Esophagus muscularis mucosa (tissue), 4 donors: Measurements from ENCODE around the gene CCDC91. TPM values are rescaled to one million over a fixed set of nuclear protein-coding genes. Genes with fewer than 3 reads are reported as not detected.
"Not testable (repeated sequence)": the region's sequence is repeated elsewhere in the genome, so short reads cannot be mapped to it uniquely, and the experiment has no call there.

Experiments
- DNase-seq: peaks from one replicate; pipeline ENCODE4 v3.0.0-alpha.2; 2017; ENCODE audit errors: extremely low spot score
- H3K27ac ChIP-seq, 4 donors: fragments of 200-600 bp; sonication (generic); replicated peaks in 1 of 4; 1 replicate in 3 of 4; 2 replicates in 1 of 4; pipeline ENCODE4 v1.5.1; 2016 to 2019; ENCODE audit warnings: mild to moderate bottlenecking in 1 of 4
- H3K27me3 ChIP-seq, 4 donors: fragments of 200-600 bp; sonication (generic); one replicate each; pipeline versions ENCODE4 v1.5.1 to v1.6.0; 2016 to 2019
- H3K36me3 ChIP-seq, 4 donors: fragments of 200-600 bp; sonication (generic); one replicate each; pipeline ENCODE4 v1.5.1; 2016 to 2019
- H3K4me1 ChIP-seq, 4 donors: fragments of 200-600 bp; sonication (generic); one replicate each; pipeline ENCODE4 v1.5.1; 2016 to 2019
- H3K4me3 ChIP-seq, 4 donors: fragments of 200-600 bp; sonication (generic); 1 replicate in 2 of 4; 2 replicates in 2 of 4; pipeline ENCODE4 v1.5.1; 2016 to 2019; ENCODE audit warnings: mild to moderate bottlenecking in 4 of 4, moderate library complexity in 1 of 4
- H3K9me3 ChIP-seq, 4 donors: fragments of 200-600 bp; sonication (generic); 1 replicate in 3 of 4; 2 replicates in 1 of 4; pipeline ENCODE4 v1.5.1; 2016 to 2019
- CTCF ChIP-seq, 3 experiments: fragments of 200-600 bp in 2 of 3; fragments of 450-650 bp in 1 of 3; sonication (generic) in 2 of 3; IDR thresholded peaks; one replicate each; pipeline ENCODE4 v1.5.1; 2017 to 2019; ENCODE audit warnings: antibody characterized with exemption in 3 of 3, mild to moderate bottlenecking in 2 of 3, moderate library complexity in 1 of 3
- EP300 ChIP-seq: sonication (generic); formaldehyde crosslinking; IDR thresholded peaks from one replicate; pipeline ENCODE4 v1.6.1; 2017; ENCODE audit warnings: antibody characterized with exemption
- POLR2A ChIP-seq: fragments of 450-650 bp; IDR thresholded peaks from one replicate; pipeline ENCODE4 v1.6.1; 2017; ENCODE audit warnings: antibody characterized with exemption, moderate library complexity, mild to moderate bottlenecking, low read depth
- POLR2AphosphoS5 ChIP-seq, 2 donors: sonication (generic); formaldehyde crosslinking; IDR thresholded peaks; one replicate each; pipeline ENCODE4 v1.6.1; 2017; ENCODE audit warnings: antibody characterized with exemption in 2 of 2
- WGBS: methylation state at CpG from one replicate; pipeline ENCODE4 v1.1.5; 2018; 5-methylcytosine and 5-hydroxymethylcytosine counted together
- intact Hi-C: fragments of 100-400 bp; cut with DNase I; formaldehyde crosslinking; loops from one replicate; pipeline ENCODE4 v1.15.1; 2023
- total RNA-seq, 4 donors: library from RNA; depleted of rRNA; stranded (reverse); fragments of >200 nt; gene quantifications; one replicate each; pipeline versions ENCODE4 v1.1.0 to v1.2.1, GENCODE V29; 2016

The CCDC91 gene
- total RNA-seq, 4 donors from 2014 or later: 51.1 to 76.4 (median 59.0) TPM

- intact Hi-C loops: no loop called here
- Histone ChIP-seq H3K9me3 (no peaks in the 10 kb centered on the region), H3K4me3 (no peak overlapping the region), H3K4me1 (peaks cover 0 to 14% (median 3%) of the 10 kb centered on the region in 4 donors), H3K27ac (no peak overlapping the region), H3K36me3 (peaks cover 0 to 2% (median 0%) of the 10 kb centered on the region in 4 donors), H3K27me3 (no peaks in the 10 kb centered on the region)
- no peak for DNase-seq
- WGBS: 84% methylated on average over 3 of the region's 3 CpGs
- TF ChIP-seq POLR2AphosphoS5 (IDR thresholded peaks at IDR 0.05) (no peak), CTCF (IDR thresholded peaks at IDR 0.05) (no peak), EP300 (no peak), POLR2A (no peak)
Measured at GRCh38 chr12:28457785-28458184, 267.5 kb downstream of the CCDC91 start.

DNA sequence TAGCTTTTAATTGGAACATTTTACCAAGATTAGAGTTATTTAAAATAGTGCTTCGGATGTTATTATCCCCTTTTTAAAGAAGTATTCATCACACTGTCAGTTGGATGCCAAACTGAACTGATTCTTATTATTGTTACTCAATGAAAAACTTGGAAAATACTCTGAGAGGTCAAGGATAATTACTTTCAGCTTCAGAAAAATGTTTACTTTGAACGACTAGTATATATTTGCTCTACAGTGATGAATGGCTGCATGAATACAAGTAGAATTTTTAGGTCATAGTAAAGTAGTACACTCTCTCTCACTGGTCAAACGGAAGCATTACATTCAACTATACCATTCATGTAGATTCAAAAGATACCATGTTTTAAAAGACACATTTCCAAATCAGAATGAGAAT lies 269.2 kb downstream of the CCDC91 start:
- TF ChIP-seq POLR2AphosphoS5 (IDR thresholded peaks at IDR 0.05) (no peak), POLR2A (no peak), CTCF (IDR thresholded peaks at IDR 0.05) (no peak), EP300 (no peak)
- no peak overlapping the region for H3K4me3 ChIP-seq
- no peak overlapping the region for H3K27ac ChIP-seq
- no peaks in the 10 kb centered on the region for H3K27me3 ChIP-seq
- H3K36me3 ChIP-seq: peaks cover 0 to 4% (median 0%) of the 10 kb centered on the region in 4 donors
- H3K9me3 ChIP-seq: no peaks in the 10 kb centered on the region
- DNase-seq: no peak
- 36% methylated on average over 3 of the region's 3 CpGs for WGBS
- peaks cover 0 to 14% (median 3%) of the 10 kb centered on the region in 4 donors for H3K4me1 ChIP-seq
- intact Hi-C loops: no loop called here

- TF ChIP-seq POLR2AphosphoS5 (IDR thresholded peaks at IDR 0.05): no peak
- no peak for TF ChIP-seq POLR2A
- no peak for TF ChIP-seq CTCF (IDR thresholded peaks at IDR 0.05)
- no peak for TF ChIP-seq EP300
Measured at GRCh38 chr12:28460420-28461130, 270.3 kb downstream of the CCDC91 start.

GRCh38 chr12:28463396-28463795 lies 273.1 kb downstream of the CCDC91 start:
- no peaks in the 10 kb centered on the region for H3K27me3 ChIP-seq
- H3K9me3 ChIP-seq: no peaks in the 10 kb centered on the region
- intact Hi-C loops: no loop called here
- peaks cover 0 to 10% (median 0%) of the 10 kb centered on the region in 4 donors for H3K4me1 ChIP-seq
- no peak for TF ChIP-seq POLR2AphosphoS5 (IDR thresholded peaks at IDR 0.05)
- no peak for TF ChIP-seq EP300
- TF ChIP-seq CTCF (IDR thresholded peaks at IDR 0.05): no peak
- no peak for TF ChIP-seq POLR2A
- no peak for DNase-seq
- peaks cover 0 to 4% (median 0%) of the 10 kb centered on the region in 4 donors for H3K36me3 ChIP-seq
- H3K4me3 ChIP-seq: no peak overlapping the region
- no peak overlapping the region for H3K27ac ChIP-seq

More at GRCh38 chr12:28460420-28461130, 270.3 kb downstream of the CCDC91 start:
- H3K27me3 ChIP-seq: no peaks in the 10 kb centered on the region
- WGBS: 92% methylated on average over 2 of the region's 2 CpGs
- no peak for DNase-seq
- H3K4me1 ChIP-seq: peaks cover 0 to 14% (median 3%) of the 10 kb centered on the region in 4 donors
- H3K27ac ChIP-seq: no peak overlapping the region
- H3K9me3 ChIP-seq: no peaks in the 10 kb centered on the region
- peaks cover 0 to 4% (median 0%) of the 10 kb centered on the region in 4 donors for H3K36me3 ChIP-seq
- intact Hi-C loops: no loop called here
- no peak overlapping the region for H3K4me3 ChIP-seq

- DNase-seq, intact Hi-C loops: not testable (repeated sequence)
Measured at GRCh38 chr12:28471762-28472161, 281.5 kb downstream of the CCDC91 start.

GRCh38 chr12:28476206-28476605 lies 285.9 kb downstream of the CCDC91 start:
- H3K4me3 ChIP-seq, H3K27ac ChIP-seq, H3K36me3 ChIP-seq, DNase-seq, H3K9me3 ChIP-seq, H3K4me1 ChIP-seq, intact Hi-C loops, H3K27me3 ChIP-seq: not testable (repeated sequence)
- 92% methylated on average over 3 of the region's 3 CpGs for WGBS

More at GRCh38 chr12:28471762-28472161, 281.5 kb downstream of the CCDC91 start:
- WGBS: 95% methylated on average over 9 of the region's 9 CpGs
- H3K27ac ChIP-seq, H3K9me3 ChIP-seq, H3K4me1 ChIP-seq, H3K27me3 ChIP-seq, H3K4me3 ChIP-seq, H3K36me3 ChIP-seq: not testable (repeated sequence)

DNA sequence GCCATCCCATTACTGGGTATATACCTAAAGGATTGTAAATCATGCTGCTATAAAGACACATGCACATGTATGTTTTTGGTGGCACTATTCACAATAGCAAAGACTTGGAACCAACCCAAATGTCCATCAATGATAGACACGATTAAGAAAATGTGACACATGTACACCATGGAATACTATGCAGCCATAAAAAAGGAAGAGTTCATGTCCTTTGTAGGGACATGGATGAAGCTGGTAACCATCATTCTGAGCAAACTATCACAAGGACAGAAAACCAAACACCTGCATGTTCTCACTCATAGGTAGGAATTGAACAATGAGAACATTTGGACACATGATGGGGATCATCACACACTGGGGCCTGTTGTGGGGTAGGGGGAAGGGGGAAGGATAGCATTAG lies 288.8 kb downstream of the CCDC91 start:
- H3K36me3 ChIP-seq, H3K27me3 ChIP-seq, H3K27ac ChIP-seq, H3K4me1 ChIP-seq, intact Hi-C loops, H3K4me3 ChIP-seq, DNase-seq, H3K9me3 ChIP-seq: not testable (repeated sequence)
- 88% methylated on average over 1 of the region's 1 CpG for WGBS
